HG02571 (cell line): ENCODE measurements around the gene LRCOL1.

Experiments
- ATAC-seq: cut with Tn5 transposase; IDR thresholded peaks from one replicate; pipeline ENCODE4 v1.9.1; 2021; ENCODE audit warnings: mild to moderate bottlenecking, moderate library complexity; ENCODE audit not compliant: unreplicated experiment

LRCOL1 gene

GRCh38 chr12:132610051-132610759 lies at the start of gene LRCOL1:
TSS of gene LRCOL1 (minus strand) at chr12:132610582. CDS start at chr12:132606251, 4,331 bp downstream.
- ATAC-seq = no peak

GRCh38 chr12:132660052-132660451 lies 49.7 kb upstream of the LRCOL1 start:
- no peak for ATAC-seq

- no peak for ATAC-seq
Measured at GRCh38 chr12:132659146-132659545, 48.8 kb upstream of the LRCOL1 start.

GRCh38 chr12:132658149-132658894 lies 47.9 kb upstream of the LRCOL1 start:
- no peak for ATAC-seq

GRCh38 chr12:132657004-132657727 lies 46.8 kb upstream of the LRCOL1 start:
- ATAC-seq = no peak

GRCh38 chr12:132653567-132654290 lies 43.3 kb upstream of the LRCOL1 start:
- ATAC-seq = no peak

GRCh38 chr12:132651444-132652100 lies 41.2 kb upstream of the LRCOL1 start:
- ATAC-seq = no peak

GRCh38 chr12:132649226-132649945 lies 39.0 kb upstream of the LRCOL1 start:
- ATAC-seq = no peak

GRCh38 chr12:132648616-132649225 lies 38.3 kb upstream of the LRCOL1 start:
- no peak for ATAC-seq

- no peak for ATAC-seq
Measured at GRCh38 chr12:132647858-132648257, 37.5 kb upstream of the LRCOL1 start.

GRCh38 chr12:132646850-132647249 lies 36.5 kb upstream of the LRCOL1 start:
- no peak for ATAC-seq

GRCh38 chr12:132642846-132643835 lies 32.8 kb upstream of the LRCOL1 start:
- no peak for ATAC-seq

- ATAC-seq = no peak
Measured at GRCh38 chr12:132641811-132642650, 31.6 kb upstream of the LRCOL1 start.

GRCh38 chr12:132640936-132641335 lies 30.6 kb upstream of the LRCOL1 start:
- ATAC-seq = no peak

- ATAC-seq = no peak
Measured at GRCh38 chr12:132639956-132640520, 29.7 kb upstream of the LRCOL1 start.

- ATAC-seq = no peak
Measured at GRCh38 chr12:132638541-132639408, 28.4 kb upstream of the LRCOL1 start.
